HG02759 (cell line): ENCODE measurements around the gene TUBB3.
"Not testable (repeated sequence)": the region's sequence is repeated elsewhere in the genome, so short reads cannot be mapped to it uniquely, and the experiment has no call there.

Experiments used
- ATAC-seq: cut with Tn5 transposase; IDR thresholded peaks from one replicate; pipeline ENCODE4 v1.9.1; 2021; ENCODE audit warnings: mild to moderate bottlenecking, moderate library complexity; ENCODE audit not compliant: unreplicated experiment

TUBB3 gene

GRCh38 chr16:89962754-89963498 is 39.8 kb downstream of the TUBB3 start:
- no peak for ATAC-seq

GRCh38 chr16:89964201-89964600 is 41.1 kb downstream of the TUBB3 start:
- no peak for ATAC-seq

GRCh38 chr16:89965447-89966225 is 42.5 kb downstream of the TUBB3 start:
- no peak for ATAC-seq

GRCh38 chr16:89966756-89967155 is 43.6 kb downstream of the TUBB3 start:
- no peak for ATAC-seq

GRCh38 chr16:89967436-89967835 is 44.3 kb downstream of the TUBB3 start:
- ATAC-seq: not testable (repeated sequence)

GRCh38 chr16:89968074-89968473 is 44.9 kb downstream of the TUBB3 start:
- ATAC-seq: not testable (repeated sequence)

GRCh38 chr16:89969741-89970410 is 46.7 kb downstream of the TUBB3 start:
- ATAC-seq: no peak

- peak; percentile 4 for ATAC-seq
These were observed 48.5 kb downstream of the TUBB3 start for GRCh38 chr16:89971495-89972243.

GRCh38 chr16:89972244-89973234 is 49.4 kb downstream of the TUBB3 start:
- peak; percentile 88 for ATAC-seq

- ATAC-seq: no peak
These were observed 50.1 kb downstream of the TUBB3 start for GRCh38 chr16:89973235-89973634.

- ATAC-seq: no peak
These were observed 50.7 kb downstream of the TUBB3 start for GRCh38 chr16:89973654-89974335.

GRCh38 chr16:89974870-89975269 is 51.7 kb downstream of the TUBB3 start:
- ATAC-seq: no peak

GRCh38 chr16:89981414-89981813 is 58.3 kb downstream of the TUBB3 start:
- ATAC-seq: peak; percentile 44

GRCh38 chr16:89982318-89982717 is 59.2 kb downstream of the TUBB3 start:
- no peak for ATAC-seq

- no peak for ATAC-seq
These were observed 60.4 kb downstream of the TUBB3 start for GRCh38 chr16:89983536-89983935.

- ATAC-seq: no peak
These were observed 61.1 kb downstream of the TUBB3 start for GRCh38 chr16:89984216-89984615.

- ATAC-seq: no peak
These were observed 62.1 kb downstream of the TUBB3 start for GRCh38 chr16:89985219-89985618.
